ENCODE results near the gene PSEN1.

PSEN1 gene

GRCh38 chr14:73252491-73253322, 116.4 kb downstream of the PSEN1 start:
- H3K4me3 ChIP-seq (ENCODE audit: low read length): no peak overlapping the region
- no peak for DNase-seq (ENCODE audit: low read depth)
- no peak for TF ChIP-seq CTCF (conservative IDR thresholded peaks at IDR 0.05; ENCODE audit: low read length)

GRCh38 chr14:73253323-73253610, 117.0 kb downstream of the PSEN1 start:
- DNase-seq (ENCODE audit: low read depth): no peak
- no peak overlapping the region for H3K4me3 ChIP-seq (ENCODE audit: low read length)
- no peak for TF ChIP-seq CTCF (conservative IDR thresholded peaks at IDR 0.05; ENCODE audit: low read length)

- no peak for DNase-seq (ENCODE audit: low read depth)
- H3K4me3 ChIP-seq (ENCODE audit: low read length): no peak overlapping the region
- TF ChIP-seq CTCF (conservative IDR thresholded peaks at IDR 0.05; ENCODE audit: low read length): no peak
Measured at GRCh38 chr14:73253721-73254120, 117.4 kb downstream of the PSEN1 start.

- no peak for DNase-seq (ENCODE audit: low read depth)
- no peak for TF ChIP-seq CTCF (conservative IDR thresholded peaks at IDR 0.05; ENCODE audit: low read length)
- no peak overlapping the region for H3K4me3 ChIP-seq (ENCODE audit: low read length)
Measured at GRCh38 chr14:73254247-73255004, 118.1 kb downstream of the PSEN1 start.

- no peak overlapping the region for H3K4me3 ChIP-seq (ENCODE audit: low read length)
- no peak for DNase-seq (ENCODE audit: low read depth)
- no peak for TF ChIP-seq CTCF (conservative IDR thresholded peaks at IDR 0.05; ENCODE audit: low read length)
Measured at GRCh38 chr14:73255005-73255400, 118.7 kb downstream of the PSEN1 start.

GRCh38 chr14:73255693-73256225, 119.5 kb downstream of the PSEN1 start:
- no peak for TF ChIP-seq CTCF (conservative IDR thresholded peaks at IDR 0.05; ENCODE audit: low read length)
- no peak for DNase-seq (ENCODE audit: low read depth)
- no peak overlapping the region for H3K4me3 ChIP-seq (ENCODE audit: low read length)

GRCh38 chr14:73258076-73258475, 121.8 kb downstream of the PSEN1 start:
- H3K4me3 ChIP-seq (ENCODE audit: low read length): no peak overlapping the region
- no peak for TF ChIP-seq CTCF (conservative IDR thresholded peaks at IDR 0.05; ENCODE audit: low read length)
- DNase-seq (ENCODE audit: low read depth): no peak
